ENCODE measurements around the gene SERPINA5. TPM values are rescaled to one million over a fixed set of nuclear protein-coding genes. Genes with fewer than 3 reads are reported as not detected.

The SERPINA5 gene
- total RNA-seq, 1 donor from 2014 or later: 3.5 TPM

DNA sequence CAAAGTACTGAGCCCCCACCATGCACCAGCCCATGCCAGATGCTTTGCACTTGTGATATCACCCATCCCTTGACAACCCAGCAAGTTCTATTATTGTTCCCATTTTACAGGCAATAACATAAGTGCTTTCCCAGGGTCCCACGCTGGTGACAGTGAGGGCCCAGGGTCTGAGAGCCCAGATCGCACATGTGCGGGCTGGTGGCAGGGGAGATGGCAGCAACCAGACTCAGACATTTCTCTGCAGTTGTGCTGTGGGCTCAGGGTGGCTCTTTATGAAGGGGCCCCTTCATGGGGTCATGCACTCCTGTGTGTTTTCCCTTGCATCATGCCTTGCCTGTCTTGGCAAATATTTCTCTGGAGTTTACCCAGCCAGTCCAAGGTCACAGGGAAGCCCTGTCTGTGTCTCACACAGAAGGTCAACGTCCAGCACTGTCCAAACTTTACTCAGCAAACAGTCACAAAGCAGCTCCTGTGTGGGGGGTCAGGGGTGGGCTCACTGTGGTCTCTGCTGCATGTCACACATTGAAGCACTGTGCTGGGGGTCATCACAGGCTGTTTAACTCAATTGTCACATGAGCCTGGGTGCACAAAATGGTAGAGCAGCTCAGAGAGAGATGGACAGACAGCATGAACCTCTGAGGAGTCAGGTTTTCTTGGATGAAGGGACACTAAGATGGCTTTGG is 12.7 kb downstream of the SERPINA5 start:
- no peak overlapping the region for H2AFZ ChIP-seq (replicated peaks)
- no peak for DNase-seq (ENCODE audit: low spot score)
- H3K36me3 ChIP-seq: no peaks in the 10 kb centered on the region
- no peaks in the 10 kb centered on the region for H3K79me2 ChIP-seq (ENCODE audit: low read depth)
- peaks cover 2% of the 10 kb centered on the region for H3K36me3 Mint-ChIP-seq
- no peak overlapping the region for H3K27ac ChIP-seq
- H3K9ac ChIP-seq: no peak overlapping the region
- no peaks in the 10 kb centered on the region for H4K20me1 ChIP-seq (ENCODE audit: low read depth)
- TF ChIP-seq EZH2 (IDR thresholded peaks at IDR 0.05) (no peak), EZH2phosphoT487 (IDR thresholded peaks at IDR 0.05) (no peak)
- TF ChIP-seq, protein P1, sequence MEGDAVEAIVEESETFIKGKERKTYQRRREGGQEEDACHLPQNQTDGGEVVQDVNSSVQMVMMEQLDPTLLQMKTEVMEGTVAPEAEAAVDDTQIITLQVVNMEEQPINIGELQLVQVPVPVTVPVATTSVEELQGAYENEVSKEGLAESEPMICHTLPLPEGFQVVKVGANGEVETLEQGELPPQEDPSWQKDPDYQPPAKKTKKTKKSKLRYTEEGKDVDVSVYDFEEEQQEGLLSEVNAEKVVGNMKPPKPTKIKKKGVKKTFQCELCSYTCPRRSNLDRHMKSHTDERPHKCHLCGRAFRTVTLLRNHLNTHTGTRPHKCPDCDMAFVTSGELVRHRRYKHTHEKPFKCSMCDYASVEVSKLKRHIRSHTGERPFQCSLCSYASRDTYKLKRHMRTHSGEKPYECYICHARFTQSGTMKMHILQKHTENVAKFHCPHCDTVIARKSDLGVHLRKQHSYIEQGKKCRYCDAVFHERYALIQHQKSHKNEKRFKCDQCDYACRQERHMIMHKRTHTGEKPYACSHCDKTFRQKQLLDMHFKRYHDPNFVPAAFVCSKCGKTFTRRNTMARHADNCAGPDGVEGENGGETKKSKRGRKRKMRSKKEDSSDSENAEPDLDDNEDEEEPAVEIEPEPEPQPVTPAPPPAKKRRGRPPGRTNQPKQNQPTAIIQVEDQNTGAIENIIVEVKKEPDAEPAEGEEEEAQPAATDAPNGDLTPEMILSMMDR (IDR thresholded peaks at IDR 0.05): no peak
- peak overlapping the region; percentile 64 for H3K27ac Mint-ChIP-seq
- H3K4me1 Mint-ChIP-seq: peaks cover 28% of the 10 kb centered on the region
- no peaks in the 10 kb centered on the region for H3K9me3 ChIP-seq (ENCODE audit: low read depth)
- no peak overlapping the region for H3K4me2 ChIP-seq
- no peaks in the 10 kb centered on the region for H3K4me1 ChIP-seq
- H3K4me3 ChIP-seq: no peak overlapping the region
- H3K27me3 Mint-ChIP-seq (ENCODE audit: insufficient read depth, low read depth): peaks cover 3% of the 10 kb centered on the region
- H3K4me3 Mint-ChIP-seq: no peak overlapping the region
- peaks cover 5% of the 10 kb centered on the region for H3K9me3 Mint-ChIP-seq
- H3F3A ChIP-seq (ENCODE audit: low read depth): no peaks in the 10 kb centered on the region
- no peaks in the 10 kb centered on the region for H3K27me3 ChIP-seq

DNA sequence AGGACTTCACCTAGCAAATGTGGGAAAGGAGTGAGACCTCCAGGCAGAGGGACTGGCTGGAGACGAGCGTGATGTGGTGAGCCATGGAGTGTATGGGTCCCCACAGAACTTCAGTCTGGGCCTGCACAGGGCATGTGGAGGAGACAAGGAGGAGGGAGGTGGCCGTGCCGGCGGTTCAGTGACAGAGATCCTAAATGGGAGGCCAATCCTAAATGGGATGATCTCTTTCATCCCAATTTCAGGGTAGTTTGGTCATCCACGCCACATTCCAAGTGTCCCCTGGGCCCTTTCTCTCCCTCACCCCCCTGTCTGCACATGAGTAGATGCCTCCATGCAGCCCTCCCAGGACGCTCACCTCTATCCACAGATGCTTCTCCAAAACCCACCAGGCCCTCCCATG is 13.2 kb downstream of the SERPINA5 start:
- DNase-seq (ENCODE audit: low spot score): no peak
- peaks cover 34% of the 10 kb centered on the region for H3K4me1 Mint-ChIP-seq
- no peak overlapping the region for H3K4me3 Mint-ChIP-seq

DNA sequence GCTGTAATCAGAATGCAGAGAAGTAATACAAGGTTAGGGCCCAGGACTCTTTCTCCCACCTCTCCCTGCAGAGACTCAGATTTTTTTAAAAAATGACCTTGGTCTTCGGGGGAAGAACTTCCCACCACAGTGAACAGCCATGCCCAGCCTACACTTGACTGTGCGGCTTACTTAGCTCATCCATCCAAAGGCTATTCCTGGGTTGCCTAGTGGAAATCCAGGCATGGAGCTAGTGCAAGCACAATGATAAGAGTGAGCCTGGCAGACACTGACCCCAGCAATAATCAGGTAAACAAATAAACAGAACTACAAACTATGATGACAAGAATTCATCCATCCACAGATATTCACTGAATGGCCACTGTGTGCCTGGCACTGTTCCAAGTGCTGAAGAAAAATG is 14.7 kb downstream of the SERPINA5 start:
- Mint-ChIP-seq H3K27ac (no peak overlapping the region), H3K4me1 (peaks cover 37% of the 10 kb centered on the region), H3K27me3 (ENCODE audit: insufficient read depth, low read depth) (peaks cover 3% of the 10 kb centered on the region), H3K9me3 (peaks cover 1% of the 10 kb centered on the region), H3K36me3 (no peaks in the 10 kb centered on the region), H3K4me3 (no peak overlapping the region)
- Histone ChIP-seq H3K4me3 (no peak overlapping the region), H2AFZ (replicated peaks) (no peak overlapping the region), H3K4me2 (no peak overlapping the region), H3F3A (ENCODE audit: low read depth) (no peaks in the 10 kb centered on the region), H3K27ac (no peak overlapping the region), H3K9me3 (ENCODE audit: low read depth) (no peaks in the 10 kb centered on the region), H3K4me1 (no peaks in the 10 kb centered on the region), H3K36me3 (no peaks in the 10 kb centered on the region), H3K27me3 (no peaks in the 10 kb centered on the region), H3K9ac (no peak overlapping the region), H4K20me1 (ENCODE audit: low read depth) (no peaks in the 10 kb centered on the region), H3K79me2 (ENCODE audit: low read depth) (no peaks in the 10 kb centered on the region)
- TF ChIP-seq, protein P1 (IDR thresholded peaks at IDR 0.05): no peak
- no peak for TF ChIP-seq EZH2 (IDR thresholded peaks at IDR 0.05)
- TF ChIP-seq EZH2phosphoT487 (IDR thresholded peaks at IDR 0.05): no peak
- no peak for DNase-seq (ENCODE audit: low spot score)

More for the DNA sequence above, 13.2 kb downstream of the SERPINA5 start:
- Mint-ChIP-seq H3K27ac (peak overlapping the region; percentile 64), H3K9me3 (peaks cover 5% of the 10 kb centered on the region), H3K27me3 (ENCODE audit: insufficient read depth, low read depth) (peaks cover 3% of the 10 kb centered on the region), H3K36me3 (peaks cover 2% of the 10 kb centered on the region)
- TF ChIP-seq EZH2 (IDR thresholded peaks at IDR 0.05) (no peak), EZH2phosphoT487 (IDR thresholded peaks at IDR 0.05) (no peak)
- TF ChIP-seq, protein P1 (IDR thresholded peaks at IDR 0.05): no peak
- no peaks in the 10 kb centered on the region for H4K20me1 ChIP-seq (ENCODE audit: low read depth)
- no peak overlapping the region for H2AFZ ChIP-seq (replicated peaks)
- no peaks in the 10 kb centered on the region for H3K27me3 ChIP-seq
- H3K9me3 ChIP-seq (ENCODE audit: low read depth): no peaks in the 10 kb centered on the region
- H3K4me2 ChIP-seq: no peak overlapping the region
- H3K9ac ChIP-seq: no peak overlapping the region
- H3K79me2 ChIP-seq (ENCODE audit: low read depth): no peaks in the 10 kb centered on the region
- H3K4me3 ChIP-seq: no peak overlapping the region
- H3K4me1 ChIP-seq: no peaks in the 10 kb centered on the region
- no peaks in the 10 kb centered on the region for H3F3A ChIP-seq (ENCODE audit: low read depth)
- no peak overlapping the region for H3K27ac ChIP-seq
- no peaks in the 10 kb centered on the region for H3K36me3 ChIP-seq
